GM18498 (cell line): ENCODE data around the gene BTN2A1.
A peak's percentile ranks its signal among the peaks of the same experiment; 100 is the strongest.
"Not testable (repeated sequence)": the region's sequence is repeated elsewhere in the genome, so short reads cannot be mapped to it uniquely, and the experiment has no call there.

ENCODE experiments used
- ATAC-seq: cut with Tn5 transposase; IDR thresholded peaks from one replicate; pipeline ENCODE4 v1.9.1; 2021; ENCODE audit warnings: mild to moderate bottlenecking, moderate library complexity; ENCODE audit not compliant: unreplicated experiment

BTN2A1 gene

GRCh38 chr6:26431258-26432172, 26.2 kb upstream of the BTN2A1 start:
- no peak for ATAC-seq

- ATAC-seq, result no peak
Measured at GRCh38 chr6:26432627-26433201, 25.0 kb upstream of the BTN2A1 start.

DNA sequence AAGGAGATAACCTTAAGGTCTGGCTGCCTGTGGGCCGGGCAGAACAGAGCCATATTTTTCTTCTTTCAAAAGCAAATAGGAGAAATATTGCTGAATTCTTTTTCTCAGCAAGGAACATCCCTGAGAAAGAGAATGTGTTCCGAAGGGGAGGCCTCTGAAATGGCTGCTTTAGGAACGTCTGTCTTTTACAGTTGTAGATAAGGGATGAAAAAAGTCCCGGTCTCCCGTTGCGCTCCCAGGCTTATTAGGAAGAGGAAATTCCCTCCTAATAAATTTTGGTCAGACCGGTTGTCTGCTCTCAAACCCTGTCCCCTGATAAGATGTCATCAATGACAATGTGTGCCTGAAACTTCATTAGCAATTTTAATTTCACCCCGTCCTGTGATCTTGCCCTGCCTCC, 24.1 kb upstream of the BTN2A1 start:
- not testable (repeated sequence) for ATAC-seq

- no peak for ATAC-seq
Measured at GRCh38 chr6:26436018-26436417, 21.7 kb upstream of the BTN2A1 start.

- ATAC-seq, result no peak
Measured at GRCh38 chr6:26437550-26437949, 20.2 kb upstream of the BTN2A1 start.

DNA sequence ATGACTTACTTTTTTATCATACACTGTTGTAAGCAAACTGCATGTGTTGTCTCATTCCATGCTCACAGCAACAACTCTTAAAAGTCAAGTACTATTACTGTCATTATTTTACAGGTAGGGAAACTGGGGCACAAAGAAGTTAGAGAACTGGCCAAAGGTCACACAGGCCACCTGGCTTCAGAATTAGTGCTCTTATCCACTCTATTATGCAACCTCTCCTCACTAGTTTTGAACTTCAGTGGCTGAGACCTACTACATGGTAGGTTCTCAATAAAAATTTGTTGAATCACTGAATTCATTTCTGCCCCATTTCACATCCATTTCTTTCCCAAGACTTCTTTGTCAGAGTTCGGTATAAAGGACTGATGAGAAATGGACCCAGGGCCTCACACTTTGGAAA, 19.8 kb upstream of the BTN2A1 start:
- no peak for ATAC-seq

DNA sequence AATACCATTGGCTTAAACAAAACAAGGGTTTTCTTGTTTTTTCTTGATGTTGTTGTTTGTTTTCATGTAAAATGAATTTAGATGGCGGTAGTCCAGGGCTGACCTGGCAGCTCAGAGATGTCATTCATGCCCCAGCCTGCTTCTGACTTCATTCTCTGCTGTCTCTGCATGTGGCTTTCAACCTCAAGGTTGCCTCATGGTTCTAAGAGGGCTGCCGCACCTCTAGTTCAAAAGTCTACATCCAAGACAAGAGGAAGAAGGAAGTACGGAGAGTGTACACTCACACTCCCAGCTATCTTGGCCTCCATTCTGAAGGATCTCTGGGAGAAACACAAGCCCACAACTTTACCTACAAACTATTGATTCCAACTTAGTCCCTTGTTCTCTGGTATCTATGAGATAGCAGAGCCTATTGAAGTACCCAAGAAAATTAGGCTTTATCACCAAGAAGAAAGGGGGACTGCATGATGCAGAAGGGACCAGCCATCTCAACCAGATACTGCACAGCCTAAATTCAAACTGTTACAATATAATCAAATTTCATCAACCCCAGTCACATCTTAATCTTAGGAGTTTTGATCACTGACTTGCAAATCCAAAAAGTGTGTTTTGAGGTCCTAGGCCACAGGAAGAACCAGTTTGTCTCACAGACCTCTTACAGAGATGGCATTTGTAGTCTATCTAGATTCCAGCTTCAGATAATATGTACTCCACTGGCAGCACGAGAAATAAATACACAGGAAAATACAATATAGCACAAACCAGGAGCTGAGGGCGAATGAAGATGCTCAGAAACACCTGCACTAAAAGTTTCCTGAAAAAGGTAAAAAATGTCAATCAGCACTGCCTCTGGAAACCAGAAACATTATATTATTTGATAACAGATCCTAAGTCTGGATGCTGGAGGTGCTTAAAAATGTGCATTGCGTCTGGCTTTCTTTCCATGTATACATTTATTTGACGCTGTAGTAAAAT, 18.3 kb upstream of the BTN2A1 start:
- no peak for ATAC-seq

- ATAC-seq, result no peak
Measured at GRCh38 chr6:26440977-26441358, 16.8 kb upstream of the BTN2A1 start.

- ATAC-seq, result no peak
Measured at GRCh38 chr6:26441977-26442376, 15.8 kb upstream of the BTN2A1 start.

DNA sequence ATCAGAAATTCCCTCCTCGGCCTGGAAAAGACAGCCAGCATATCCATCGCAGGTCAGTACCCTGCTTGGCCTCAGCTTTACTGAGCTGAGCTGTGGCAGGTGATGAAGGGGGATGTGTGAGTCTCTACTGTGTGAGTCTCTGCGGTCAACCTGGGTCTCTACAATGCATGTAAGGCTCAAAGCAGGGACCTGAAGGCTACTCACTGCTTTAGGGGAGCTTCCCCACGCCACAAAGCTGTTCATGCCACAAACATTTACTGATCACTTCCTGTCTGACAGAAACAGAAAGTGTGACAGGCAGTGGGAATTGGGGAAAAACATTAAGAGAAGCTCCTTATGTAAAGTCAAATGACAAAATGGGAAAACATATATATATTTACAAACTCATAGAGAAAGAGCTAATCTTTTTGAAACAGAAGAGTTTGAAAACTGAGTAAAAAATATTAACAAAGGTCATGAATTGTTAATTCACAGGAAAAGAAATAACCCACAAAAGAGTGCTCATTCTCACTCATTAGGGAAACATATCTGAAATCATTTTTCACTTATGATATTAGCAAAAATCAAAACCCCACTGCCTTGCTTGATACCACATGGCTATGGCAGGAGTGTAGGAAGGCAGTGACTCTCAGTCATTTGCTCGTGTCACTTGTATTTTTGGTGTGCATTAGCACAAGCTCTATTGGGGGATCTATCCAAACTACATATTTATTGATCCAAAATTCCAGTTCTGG, 11.7 kb upstream of the BTN2A1 start:
- peak; percentile 87 for ATAC-seq

GRCh38 chr6:26447257-26447656, 10.5 kb upstream of the BTN2A1 start:
- ATAC-seq, result no peak

GRCh38 chr6:26450240-26450639, 7.5 kb upstream of the BTN2A1 start:
- ATAC-seq, result no peak

DNA sequence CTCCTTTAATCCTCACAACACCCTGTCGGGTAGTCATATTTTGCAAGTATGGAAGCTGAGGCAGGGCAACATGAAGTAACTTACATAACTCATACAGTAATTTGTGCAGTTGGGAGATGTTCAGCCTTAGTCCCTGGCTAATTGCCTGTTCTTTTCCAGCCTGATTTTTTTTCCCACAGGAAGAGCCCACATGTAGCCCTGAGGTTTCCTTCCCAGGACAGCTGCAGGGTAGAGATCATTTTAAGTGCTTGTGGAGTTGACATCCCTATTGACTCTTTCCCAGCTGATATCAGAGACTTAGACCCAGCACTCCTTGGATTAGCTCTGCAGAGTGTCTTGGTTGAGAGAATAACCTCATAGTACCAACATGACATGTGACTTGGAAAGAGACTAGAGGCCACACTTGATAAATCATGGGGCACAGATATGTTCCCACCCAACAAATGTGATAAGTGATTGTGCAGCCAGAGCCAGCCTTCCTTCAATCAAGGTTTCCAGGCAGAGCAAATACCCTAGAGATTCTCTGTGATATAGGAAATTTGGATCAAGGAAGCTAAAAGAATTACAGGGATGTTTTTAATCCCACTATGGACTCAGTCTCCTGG, 5.0 kb upstream of the BTN2A1 start:
- no peak for ATAC-seq

DNA sequence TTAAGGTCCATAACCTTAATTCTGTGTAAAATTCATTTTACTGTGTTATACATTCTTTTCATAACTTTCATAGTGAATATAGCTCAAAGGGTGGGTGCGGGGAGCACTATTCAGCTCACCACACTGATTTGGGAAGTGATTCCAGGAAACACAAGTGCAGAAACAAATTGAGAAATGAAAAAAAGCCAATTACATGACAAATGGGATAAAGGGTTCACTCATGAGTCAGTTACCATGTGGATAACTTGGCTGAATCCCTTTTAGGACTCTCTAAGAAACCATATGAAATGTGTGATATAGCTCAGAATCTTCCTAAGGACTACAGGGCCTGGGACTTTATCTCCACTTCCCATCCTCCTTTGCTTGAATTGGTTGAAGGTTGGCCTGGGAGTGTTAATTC, 3.1 kb upstream of the BTN2A1 start:
- no peak for ATAC-seq

DNA sequence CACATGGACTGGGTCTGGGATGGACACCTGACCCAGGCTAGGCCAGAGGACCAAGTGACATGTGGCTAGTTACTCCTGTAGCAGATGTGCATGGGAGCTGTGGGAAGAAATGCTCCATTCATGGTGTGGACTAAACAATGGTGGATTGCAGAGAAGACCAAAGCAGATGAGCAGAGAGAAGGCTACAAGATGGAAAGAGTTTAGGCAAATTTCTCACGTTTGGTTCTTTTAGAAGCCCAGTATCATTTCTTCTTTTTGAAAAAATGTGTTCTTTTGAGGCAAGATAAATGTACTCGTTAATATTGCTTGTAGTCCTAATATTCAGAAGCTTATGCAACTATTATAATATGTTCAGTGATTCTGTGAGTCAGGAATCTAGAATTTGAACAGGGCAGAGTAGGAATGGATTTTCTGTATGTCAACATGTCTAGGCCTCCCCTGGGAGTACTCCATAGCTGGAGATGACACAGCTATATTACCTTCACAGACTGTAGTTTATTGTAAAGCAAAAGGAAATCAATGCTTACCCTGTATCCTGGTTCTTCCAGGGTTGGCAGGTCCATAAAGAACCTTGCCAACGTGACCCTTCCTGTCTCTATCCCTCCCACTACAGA, 2.3 kb upstream of the BTN2A1 start:
- ATAC-seq, result no peak

DNA sequence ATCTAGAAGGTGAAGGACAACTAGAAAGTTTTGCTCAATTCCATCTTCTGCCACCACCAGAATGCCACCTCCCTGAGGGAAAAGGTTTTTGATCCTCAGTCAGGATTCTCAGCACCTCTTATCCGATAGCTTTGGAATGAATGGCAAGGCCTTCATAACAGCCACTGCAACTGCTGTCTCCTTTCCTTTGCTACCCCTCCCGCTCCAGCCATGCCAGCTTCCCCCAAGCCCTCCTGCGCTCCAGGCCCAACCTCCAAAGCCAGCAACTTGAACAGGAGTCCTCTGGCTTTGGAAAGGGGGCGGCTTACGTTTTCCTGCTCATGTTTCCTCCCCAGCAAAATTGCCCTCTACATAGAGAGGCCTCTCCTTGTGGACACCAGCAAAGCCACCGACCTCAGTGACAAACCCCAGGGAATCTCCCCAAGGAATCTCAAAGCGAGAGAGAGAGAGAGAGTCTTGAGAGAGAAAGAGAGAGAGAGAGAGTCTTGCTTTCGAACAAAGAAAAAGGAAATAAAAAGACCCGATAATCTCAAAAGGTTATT, 420 bp upstream of the BTN2A1 start:
- ATAC-seq, result peak; percentile 40

- no peak for ATAC-seq
Measured at GRCh38 chr6:26459023-26459810, 1.5 kb downstream of the BTN2A1 start.

DNA sequence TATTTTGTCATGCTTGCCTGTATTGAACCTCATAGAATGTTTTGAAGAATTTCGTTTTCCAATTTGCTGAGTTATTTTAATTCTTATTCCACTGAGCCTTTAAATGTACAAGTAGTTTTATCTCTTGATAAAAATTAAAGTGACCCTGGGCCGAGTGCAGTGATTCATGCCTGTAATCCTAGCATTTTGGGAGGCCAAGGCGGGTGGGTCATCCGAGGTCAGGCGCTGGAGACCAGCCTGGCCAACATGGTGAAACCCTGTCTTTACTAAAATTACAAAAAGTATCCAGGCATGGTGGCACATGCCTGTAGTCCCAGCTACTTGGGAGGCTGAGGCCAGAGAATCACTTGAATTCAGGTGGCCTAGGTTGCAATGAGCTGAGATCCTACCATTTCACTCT, 3.6 kb downstream of the BTN2A1 start:
- ATAC-seq, result not testable (repeated sequence)

DNA sequence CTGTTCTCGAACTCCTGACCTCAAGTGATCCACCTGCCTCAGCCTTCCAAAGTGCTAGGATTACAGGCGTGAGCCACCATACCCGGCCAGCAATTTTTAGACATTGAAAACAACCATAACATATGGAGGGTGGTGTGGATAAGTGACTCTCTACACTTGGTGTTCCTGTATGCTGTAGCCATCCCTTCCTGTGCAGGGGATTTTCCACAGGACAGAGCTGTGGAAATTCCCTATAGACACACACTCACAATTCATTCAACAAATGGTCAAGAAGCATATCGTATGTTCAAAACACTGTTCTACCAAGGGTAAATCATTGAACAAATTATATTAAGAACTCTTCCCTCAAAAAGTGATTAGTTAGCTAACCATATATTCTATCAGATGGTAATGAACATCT, 6.3 kb downstream of the BTN2A1 start:
- ATAC-seq, result no peak
